CD4-positive, alpha-beta T cell treated with Interleukin-4 for 4 hours (primary cell): ENCODE measurements around the gene GRAMD1A.
"Not testable (repeated sequence)": the region's sequence is repeated elsewhere in the genome, so short reads cannot be mapped to it uniquely, and the experiment has no call there.

Experiments used
- DNase-seq: peaks from one replicate; pipeline ENCODE4 v3.0.0-alpha.2; 2020

GRAMD1A gene

GRCh38 chr19:35038623-35039512, 38.7 kb downstream of the GRAMD1A start:
- no peak for DNase-seq

DNA sequence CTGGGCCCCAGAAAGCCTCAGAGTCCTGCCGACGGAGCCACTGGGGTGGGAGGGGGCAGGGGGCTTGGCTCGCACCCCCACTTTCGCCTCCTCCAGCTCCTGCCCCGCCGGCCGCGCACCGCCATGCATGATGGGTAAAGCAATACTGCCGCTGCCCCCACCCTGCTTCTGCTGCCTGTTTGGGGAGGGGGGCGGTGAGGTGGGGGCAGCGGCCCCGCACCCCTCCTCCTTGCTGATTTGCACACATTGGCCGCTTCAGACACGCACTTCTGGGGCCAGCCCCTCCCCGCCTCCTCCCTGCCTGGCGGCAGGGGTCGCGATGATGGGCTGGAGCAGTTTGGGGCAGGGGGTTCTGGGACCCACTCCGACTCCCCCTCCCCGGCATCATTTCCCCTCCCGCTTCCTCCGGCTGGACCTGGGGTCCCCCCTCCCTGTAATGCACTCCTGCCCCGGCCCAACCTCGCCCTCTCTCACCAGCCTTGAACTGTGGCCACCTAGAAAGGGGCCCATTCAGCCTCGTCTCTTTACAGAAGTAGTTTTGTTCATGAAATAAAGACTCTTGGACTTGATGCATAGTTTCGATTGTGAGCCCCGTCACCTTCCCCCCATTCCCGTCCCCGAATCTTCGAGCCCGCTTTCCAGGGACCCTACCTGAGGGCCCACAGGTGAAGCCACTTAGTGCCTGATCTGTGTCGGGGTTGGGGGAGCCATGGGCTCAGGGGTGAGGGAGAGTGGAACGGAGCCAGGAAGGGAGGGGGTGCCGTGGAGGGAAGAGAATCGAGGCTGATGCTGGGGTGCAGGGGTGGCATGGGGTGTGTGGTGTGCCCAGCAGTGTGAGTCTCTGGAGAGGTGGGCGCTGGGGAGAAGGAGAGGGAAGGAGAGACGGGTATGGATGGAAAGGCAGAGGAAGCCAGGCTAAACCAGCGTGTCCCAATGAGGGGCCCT, 40.0 kb downstream of the GRAMD1A start:
- DNase-seq: no peak

- no peak for DNase-seq
Observed at GRCh38 chr19:35040826-35041547, 40.9 kb downstream of the GRAMD1A start.

DNA sequence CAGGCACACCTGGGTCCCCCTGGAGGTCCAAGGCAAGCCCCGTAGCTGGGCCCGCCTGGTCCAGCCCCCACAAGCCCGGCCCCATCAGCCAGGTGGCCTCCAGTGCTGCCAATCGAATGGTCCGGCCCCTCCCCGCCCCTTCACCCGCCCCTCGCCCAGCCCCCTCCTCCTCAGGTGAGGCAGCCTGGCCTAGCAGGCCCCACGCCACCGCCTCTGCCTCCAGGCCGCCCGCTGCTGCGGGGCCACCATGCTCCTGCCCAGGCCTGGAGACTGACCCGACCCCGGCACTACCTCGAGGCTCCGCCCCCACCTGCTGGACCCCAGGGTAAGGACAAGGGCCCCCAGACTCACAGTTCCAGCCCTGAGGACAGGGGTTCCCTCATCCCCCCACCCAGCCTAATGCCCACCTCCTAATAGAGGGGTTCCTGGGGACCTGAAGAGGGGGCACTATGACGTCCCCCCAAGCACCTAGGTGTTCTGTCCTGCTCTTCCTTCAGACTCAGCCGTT, 41.5 kb downstream of the GRAMD1A start, which contains the start of gene HPN:
TSS of gene HPN (plus strand) at position 174 of the 508 bp plus-strand sequence. CDS start 786 bp downstream, outside the sequence.
- DNase-seq: no peak

- no peak for DNase-seq
Observed at GRCh38 chr19:35042056-35042730, 42.1 kb downstream of the GRAMD1A start.

- no peak for DNase-seq
Observed at GRCh38 chr19:35042954-35043604, 43.0 kb downstream of the GRAMD1A start.

DNA sequence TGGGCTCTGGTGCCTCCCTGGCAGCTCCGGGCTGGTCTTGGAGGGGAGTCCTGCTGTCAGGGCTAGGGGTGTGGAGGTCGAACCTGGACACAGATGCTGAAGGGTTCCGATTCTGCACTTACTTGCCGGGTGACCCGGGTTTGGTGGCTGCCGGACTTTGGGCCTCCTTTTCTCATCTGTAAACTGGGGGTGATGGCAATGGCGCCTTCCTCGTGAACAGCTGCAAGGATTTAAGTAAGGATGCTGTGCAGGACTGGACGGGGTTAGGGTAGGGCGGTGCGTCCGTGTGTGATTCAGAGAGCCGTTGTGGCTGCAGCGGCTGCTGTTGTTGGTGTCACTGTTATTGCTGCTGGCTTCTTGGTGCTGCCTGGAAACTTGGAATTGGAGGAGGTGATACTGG, 43.8 kb downstream of the GRAMD1A start:
- DNase-seq: no peak

GRCh38 chr19:35044317-35045117, 44.4 kb downstream of the GRAMD1A start:
- peak; percentile 48 for DNase-seq

GRCh38 chr19:35045667-35046300, 45.7 kb downstream of the GRAMD1A start:
- peak; percentile 19 for DNase-seq

GRCh38 chr19:35046461-35046860, 46.3 kb downstream of the GRAMD1A start:
- no peak for DNase-seq

- DNase-seq: no peak
Observed at GRCh38 chr19:35048911-35049411, 48.8 kb downstream of the GRAMD1A start.

- no peak for DNase-seq
Observed at GRCh38 chr19:35049456-35049855, 49.3 kb downstream of the GRAMD1A start.

- DNase-seq: not testable (repeated sequence)
Observed at GRCh38 chr19:35050662-35051061, 50.5 kb downstream of the GRAMD1A start.

- DNase-seq: not testable (repeated sequence)
Observed at GRCh38 chr19:35051268-35051667, 51.1 kb downstream of the GRAMD1A start.

DNA sequence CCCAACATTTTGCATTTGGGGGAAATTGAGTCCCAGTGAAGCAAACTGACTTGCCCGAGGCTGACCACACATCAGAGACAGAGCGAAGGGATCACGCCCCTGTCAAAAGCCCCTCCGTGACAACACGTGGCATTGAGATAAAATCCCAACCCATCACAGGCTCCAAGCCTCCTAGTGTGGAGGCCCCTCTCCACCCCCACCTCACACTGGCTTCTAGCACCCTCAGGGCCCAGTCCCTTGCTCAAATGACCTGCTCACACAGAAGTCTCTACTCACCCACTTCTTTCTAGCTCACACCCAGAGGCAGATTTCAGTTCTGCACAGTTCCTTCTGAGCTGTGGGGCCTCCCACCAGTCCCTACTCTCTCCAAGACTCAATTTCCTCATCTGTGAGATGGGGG, 51.7 kb downstream of the GRAMD1A start:
- no peak for DNase-seq

DNA sequence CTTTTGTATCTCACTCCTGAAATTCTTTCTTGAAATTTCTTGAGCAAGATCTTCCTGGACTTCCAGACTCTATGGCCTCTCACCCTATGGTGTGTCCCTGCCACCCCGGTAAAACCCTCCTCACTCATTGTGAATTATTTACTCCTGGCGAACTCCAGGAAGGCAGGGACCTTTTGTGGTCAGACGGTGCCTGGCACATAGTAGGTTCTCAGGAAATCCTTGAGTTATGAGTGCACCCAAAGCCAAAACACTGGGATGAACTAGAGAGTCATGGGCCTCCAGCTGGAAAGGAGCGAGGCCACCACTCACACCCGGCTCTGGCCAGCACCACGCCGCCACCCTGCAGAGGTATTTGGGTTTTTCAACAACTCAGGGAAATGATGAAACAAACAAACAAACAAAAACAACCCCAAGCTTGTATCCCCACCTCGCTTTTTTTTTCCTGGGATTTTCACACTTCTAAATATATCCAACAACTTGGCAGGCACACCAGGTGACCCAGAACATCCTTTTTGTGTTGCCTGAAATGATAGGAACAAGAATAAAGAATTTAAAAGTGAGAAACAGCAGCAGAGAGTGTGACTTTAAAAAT, 52.6 kb downstream of the GRAMD1A start:
- no peak for DNase-seq

- no peak for DNase-seq
Observed at GRCh38 chr19:35053667-35054293, 53.7 kb downstream of the GRAMD1A start.

DNA sequence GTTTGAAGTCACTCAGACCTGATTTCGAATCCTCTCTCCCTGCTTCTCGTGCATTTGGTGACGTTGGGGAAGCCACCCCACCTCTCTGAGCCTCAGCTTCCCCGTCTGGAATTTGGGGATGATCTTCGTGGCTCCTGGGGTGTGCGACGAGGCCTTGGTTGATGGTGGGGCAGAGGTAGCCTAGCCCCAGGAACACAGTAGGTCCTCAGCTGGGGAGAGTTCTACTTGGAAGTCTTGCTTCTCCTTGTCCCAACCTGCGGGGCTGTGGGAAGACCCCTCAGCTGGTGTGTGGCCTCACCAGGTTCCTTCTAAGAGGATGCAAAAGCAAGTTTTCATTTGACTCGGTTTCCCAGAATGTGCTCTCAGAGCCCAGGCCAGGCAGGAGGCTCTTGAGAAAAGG, 54.5 kb downstream of the GRAMD1A start:
- no peak for DNase-seq

DNA sequence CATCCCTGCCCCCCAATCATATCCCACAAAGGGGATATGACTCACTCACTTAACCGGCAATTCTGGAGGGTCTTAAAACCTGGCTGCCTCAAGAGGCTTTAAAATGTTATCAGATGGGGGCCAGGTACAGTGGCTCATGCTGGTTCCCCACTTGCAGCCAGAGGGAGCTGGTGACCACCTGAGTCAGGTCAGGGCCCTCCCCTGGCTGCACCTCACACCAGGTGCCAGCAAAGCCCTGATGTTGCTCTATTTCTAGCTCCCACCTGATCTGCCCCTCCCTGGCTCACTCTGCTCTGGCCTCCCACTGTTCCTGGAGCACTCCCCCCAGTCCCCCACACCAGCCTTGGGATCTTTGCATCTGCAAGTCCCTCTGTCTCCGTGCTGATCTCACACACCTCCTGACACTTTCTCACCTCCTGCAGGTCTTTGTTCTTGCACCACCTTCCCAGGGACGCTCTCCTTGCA, 55.6 kb downstream of the GRAMD1A start:
- no peak for DNase-seq
